H1 (cell line): Measurements from ENCODE around the gene TOM1L2. TPM values are rescaled to one million over a fixed set of nuclear protein-coding genes. Genes with fewer than 3 reads are reported as not detected.

Experiments used
- CTCF ChIA-PET: fragments of 300-600 bp; sonication (Branson Sonifier 250); formaldehyde crosslinking; loops from one replicate; lab custom pipeline; 2021; ENCODE audit not compliant: partially characterized antibody; lab: Charles Lee
- POLR2A ChIA-PET: fragments of 300-600 bp; sonication (Branson Sonifier 250); formaldehyde crosslinking; loops from one replicate; lab custom pipeline; 2021; ENCODE audit warnings: inconsistent platforms; ENCODE audit not compliant: partially characterized antibody; lab: Charles Lee
- DNase-seq, 2 experiments: peaks; one replicate each; pipeline versions ENCODE4 v3.0.0 to v3.0.0-alpha.2; 2010 to 2022; ENCODE audit warnings: low spot score in 2 of 2, low read depth in 1 of 2, mixed read lengths in 1 of 2
- FAIRE-seq: peaks from 2 replicates; lab custom pipeline; 2011; peaks lifted over from hg19 to GRCh38; lab: Jason Lieb, UNC
- H2AFZ ChIP-seq: 2 replicates; pipeline ENCODE4 v1.8.1; 2012; ENCODE audit warnings: low read length, inconsistent platforms
- H2AK5ac ChIP-seq: 2 replicates; pipeline ENCODE4 v1.6.1; 2013; ENCODE audit warnings: low read depth, low read length
- H2BK120ac ChIP-seq: replicated peaks from 2 replicates; pipeline ENCODE3; 2013; ENCODE audit warnings: low read depth, low read length, inconsistent platforms
- H2BK12ac ChIP-seq: 2 replicates; pipeline ENCODE4 v1.6.1; 2013; ENCODE audit warnings: low read depth, low read length
- H2BK15ac ChIP-seq: 2 replicates; pipeline ENCODE4 v1.6.1; 2013; ENCODE audit warnings: low read length
- H2BK20ac ChIP-seq: 2 replicates; pipeline ENCODE4 v1.6.1; 2013; ENCODE audit warnings: low read length
- H2BK5ac ChIP-seq: 2 replicates; pipeline ENCODE4 v1.6.1; 2013; ENCODE audit warnings: low read depth, low read length
- H3K14ac ChIP-seq: 2 replicates; pipeline ENCODE4 v1.6.1; 2013; ENCODE audit warnings: inconsistent platforms; ENCODE audit not compliant: insufficient read length
- H3K18ac ChIP-seq: 2 replicates; pipeline ENCODE4 v1.6.1; 2013; ENCODE audit warnings: low read length; ENCODE audit errors: extremely low read depth
- H3K23ac ChIP-seq: 2 replicates; pipeline ENCODE4 v1.6.1; 2013; ENCODE audit warnings: inconsistent platforms; ENCODE audit not compliant: insufficient read length
- H3K23me2 ChIP-seq: 2 replicates; pipeline ENCODE4 v1.6.1; 2013; ENCODE audit warnings: low read depth, low read length
- H3K27ac ChIP-seq: 2 replicates; pipeline ENCODE4 v1.6.1; 2011; ENCODE audit warnings: low read depth, low read length, inconsistent platforms
- H3K27me3 ChIP-seq, 4 experiments: replicated peaks in 1 of 4; 1 replicate in 1 of 4; 2 replicates in 3 of 4; pipeline versions ENCODE4 v1.6.1 to v1.8.1; 2011 to 2013; ENCODE audit warnings: low read length in 3 of 4, mild to moderate bottlenecking in 3 of 4, inconsistent platforms in 2 of 4, mixed read lengths in 2 of 4, moderate library complexity in 1 of 4; ENCODE audit not compliant: control insufficient read depth in 3 of 4, insufficient read depth in 3 of 4; ENCODE audit errors: extremely low read depth in 1 of 4
- H3K36me3 ChIP-seq, 4 experiments: 2 replicates each; pipeline versions ENCODE4 v1.6.1 to v1.8.1; 2011 to 2013; ENCODE audit warnings: mild to moderate bottlenecking in 4 of 4, low read length in 3 of 4, moderate library complexity in 2 of 4, control low read depth in 1 of 4, inconsistent platforms in 1 of 4; ENCODE audit not compliant: insufficient read depth in 4 of 4, control insufficient read depth in 2 of 4
- H3K4ac ChIP-seq: replicated peaks from 2 replicates; pipeline ENCODE3; 2013; ENCODE audit warnings: low read length, low read depth, mixed read lengths, inconsistent platforms; ENCODE audit not compliant: insufficient read length
- H3K4me1 ChIP-seq, 4 experiments: replicated peaks in 1 of 4; 1 replicate in 1 of 4; 2 replicates in 3 of 4; pipeline versions ENCODE4 v1.6.1 to v1.8.1; 2011 to 2013; ENCODE audit warnings: low read length in 3 of 4, inconsistent platforms in 2 of 4, mixed read lengths in 1 of 4; ENCODE audit not compliant: insufficient read depth in 4 of 4, control insufficient read depth in 3 of 4
- H3K4me2 ChIP-seq, 2 experiments: 2 replicates each; pipeline versions ENCODE4 v1.6.1 to v1.8.1; 2011 to 2013; ENCODE audit warnings: low read depth in 2 of 2, low read length in 2 of 2, control low read depth in 1 of 2, inconsistent platforms in 1 of 2, mild to moderate bottlenecking in 1 of 2; ENCODE audit not compliant: insufficient read depth in 1 of 2
- H3K4me3 ChIP-seq, 4 experiments: fragments of 200-600, 300-600 bp in 1 of 4; sonication (generic), shearing (Covaris generic), sonication (Bioruptor Twin) in 1 of 4; 2 replicates each; pipeline versions ENCODE4 v1.5.1 to v1.8.1; 2011 to 2016; ENCODE audit warnings: low read length in 4 of 4, low read depth in 3 of 4, control low read depth in 2 of 4, inconsistent platforms in 2 of 4, mild to moderate bottlenecking in 2 of 4, mixed read lengths in 1 of 4, moderate library complexity in 1 of 4; ENCODE audit not compliant: insufficient read depth in 2 of 4; ENCODE audit errors: extremely low read depth in 1 of 4
- H3K56ac ChIP-seq: replicated peaks from 2 replicates; pipeline ENCODE3; 2013; ENCODE audit warnings: low read depth, mild to moderate bottlenecking, mixed read lengths, low read length, inconsistent platforms; ENCODE audit not compliant: insufficient read length
- H3K79me1 ChIP-seq: 2 replicates; pipeline ENCODE4 v1.6.1; 2013; ENCODE audit warnings: low read depth, low read length, control low read depth
- H3K79me2 ChIP-seq, 2 experiments: 2 replicates each; pipeline versions ENCODE4 v1.6.1 to v1.8.1; 2012 to 2013; ENCODE audit warnings: low read length in 2 of 2, mild to moderate bottlenecking in 2 of 2, inconsistent platforms in 1 of 2; ENCODE audit not compliant: insufficient read depth in 2 of 2, control insufficient read depth in 1 of 2
- H3K9ac ChIP-seq, 4 experiments: replicated peaks in 1 of 4; 1 replicate in 1 of 4; 2 replicates in 3 of 4; pipeline versions ENCODE4 v1.6.1 to v1.8.1; 2011 to 2013; ENCODE audit warnings: low read depth in 3 of 4, low read length in 3 of 4, control low read depth in 2 of 4, mild to moderate bottlenecking in 2 of 4, moderate library complexity in 2 of 4, inconsistent platforms in 1 of 4; ENCODE audit errors: extremely low read depth in 1 of 4
- H3K9me3 ChIP-seq, 2 experiments: 2 replicates each; pipeline versions ENCODE4 v1.6.1 to v1.8.1; 2012 to 2013; ENCODE audit warnings: mild to moderate bottlenecking in 2 of 2, moderate library complexity in 2 of 2, control low read depth in 1 of 2, inconsistent platforms in 1 of 2, low read depth in 1 of 2, low read length in 1 of 2, mixed read lengths in 1 of 2; ENCODE audit not compliant: insufficient read depth in 2 of 2
- H4K20me1 ChIP-seq, 2 experiments: replicated peaks in 1 of 2; 2 replicates each; pipeline versions ENCODE3 to v1.8.1; 2011 to 2013; ENCODE audit warnings: inconsistent platforms in 2 of 2, low read length in 2 of 2, mild to moderate bottlenecking in 1 of 2; ENCODE audit not compliant: insufficient read depth in 2 of 2, control insufficient read depth in 1 of 2
- H4K5ac ChIP-seq: 2 replicates; pipeline ENCODE4 v1.6.1; 2013; ENCODE audit warnings: low read length, low read depth, mixed read lengths, inconsistent platforms; ENCODE audit not compliant: insufficient read length
- H4K8ac ChIP-seq: 2 replicates; pipeline ENCODE4 v1.8.0; 2013; ENCODE audit warnings: mild to moderate bottlenecking, moderate library complexity, low read length, inconsistent platforms; ENCODE audit not compliant: insufficient read depth; ENCODE audit errors: extremely low read depth
- H4K91ac ChIP-seq: replicated peaks from 2 replicates; pipeline ENCODE3; 2013; ENCODE audit warnings: low read length, mixed read lengths, inconsistent platforms; ENCODE audit not compliant: insufficient read length
- JUN ChIP-seq: IDR thresholded peaks from 2 replicates; pipeline ENCODE4 v1.6.1; 2011; ENCODE audit warnings: low read depth, mild to moderate bottlenecking, improper control_type of control experiment, low read length
- WGBS, 2 experiments: shearing (Covaris generic) in 1 of 2; methylation state at CpG; one replicate each; pipeline versions ENCODE4 v1.1.6 to v1.1.7; 2013 to 2015; ENCODE audit warnings: low lambda C conversion rate in 2 of 2, mixed read lengths in 2 of 2, inconsistent platforms in 1 of 2, low coverage in 1 of 2, missing lambda C conversion rate in 1 of 2; ENCODE audit not compliant: insufficient replicate concordance in 2 of 2, insufficient coverage in 1 of 2, insufficient read length in 1 of 2; ENCODE audit errors: extremely low coverage in 1 of 2, missing lambda C conversion rate in 1 of 2; 5-methylcytosine and 5-hydroxymethylcytosine counted together
- polyA plus RNA-seq, 7 experiments: library from polyadenylated mRNA; depleted of rRNA in 3 of 7; stranded (reverse) in 5 of 7; unstranded in 2 of 7; fragments of >200 nt in 5 of 7; fragments of 200-250 nt in 2 of 7; gene quantifications; 1 replicate in 5 of 7; 2 replicates in 1 of 7; 4 replicates in 1 of 7; pipeline versions ENCODE4 v1.2.1 to v1.2.3, GENCODE V29; 2011 to 2013; ENCODE audit warnings: missing spikeins in 2 of 7, mixed read lengths in 2 of 7
- total RNA-seq: library from RNA; stranded (reverse); fragmentation: NEBNext Ultra II Directional; extraction: Animal tissue kit (Norgen Biotek cat#: 25700); gene quantifications from 2 replicates; pipeline ENCODE4 v1.2.1, GENCODE V29; 2021
- TF ChIP-seq, protein P1 (sequence below): IDR thresholded peaks from 2 replicates; pipeline ENCODE4 v1.6.1; 2012; ENCODE audit warnings: inconsistent platforms

TOM1L2 gene
- total and polyA plus RNA-seq, 2 of the 8 experiments (the other 6 are each of a cell fraction or from before 2014, with no cell fraction given), result 2.0 to 3.4 TPM

DNA sequence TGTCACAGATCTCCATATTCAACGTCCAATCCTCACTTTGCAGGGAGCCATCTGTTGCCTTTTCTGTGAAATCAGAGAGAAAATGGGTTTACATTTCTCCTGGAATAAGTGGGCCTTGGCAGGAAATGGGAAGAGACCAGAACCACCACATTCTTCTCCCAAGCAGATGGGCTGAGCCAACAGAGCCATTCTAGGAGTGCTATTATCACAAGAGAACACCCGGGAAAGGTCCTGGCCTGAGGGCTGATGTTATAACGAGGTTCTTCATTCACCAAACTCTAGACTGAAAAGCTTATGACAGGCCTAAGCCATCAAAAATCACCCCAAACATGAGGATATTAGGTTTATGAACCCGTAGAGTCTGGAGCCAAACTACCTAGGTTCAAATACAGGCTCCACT, 64.7 kb downstream of the TOM1L2 start:
- 89% methylated on average over 4 of the region's 4 CpGs; no CpG with 5 or more reads in 1 of the 2 experiments for WGBS, 2 experiments
- H3K9ac ChIP-seq, result no peak overlapping the region
- H3K27me3 ChIP-seq, result no peaks in the 10 kb centered on the region
- H3K4ac ChIP-seq, result no peak overlapping the region
- H2BK12ac ChIP-seq, result no peak overlapping the region
- no peaks in the 10 kb centered on the region for H3K79me1 ChIP-seq
- H3K4me2 ChIP-seq, result no peak overlapping the region
- H3K4me1 ChIP-seq, result peaks cover 0 to 8% (median 4%) of the 10 kb centered on the region in 4 experiments; a peak in 3 of 7 replicates
- no peak overlapping the region for H4K8ac ChIP-seq
- POLR2A ChIA-PET, result interaction anchor here (1.0 kb wide), 1 partner anchor 12 kb away, joined by 3 read pairs; no protein-coding TSS in a partner anchor
- no peak overlapping the region for H2BK20ac ChIP-seq
- no peak for TF ChIP-seq JUN
- TF ChIP-seq, protein P1, sequence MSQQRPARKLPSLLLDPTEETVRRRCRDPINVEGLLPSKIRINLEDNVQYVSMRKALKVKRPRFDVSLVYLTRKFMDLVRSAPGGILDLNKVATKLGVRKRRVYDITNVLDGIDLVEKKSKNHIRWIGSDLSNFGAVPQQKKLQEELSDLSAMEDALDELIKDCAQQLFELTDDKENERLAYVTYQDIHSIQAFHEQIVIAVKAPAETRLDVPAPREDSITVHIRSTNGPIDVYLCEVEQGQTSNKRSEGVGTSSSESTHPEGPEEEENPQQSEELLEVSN, result no peak
- TF ChIP-seq, all 59 proteins: peak for 0
- Histone ChIP-seq H4K20me1 (no peaks in the 10 kb centered on the region), H3K4me3 (no peak overlapping the region), H3K14ac (no peak overlapping the region), H3K79me2 (no peaks in the 10 kb centered on the region), H2BK15ac (no peak overlapping the region), H3K27ac (no peak overlapping the region), H3K36me3 (no peaks in the 10 kb centered on the region), H2BK5ac (no peak overlapping the region), H4K91ac (no peak overlapping the region), H3K9me3 (no peaks in the 10 kb centered on the region), H3K23me2 (no peaks in the 10 kb centered on the region), H2AFZ (no peak overlapping the region), H2BK120ac (no peak overlapping the region), H4K5ac (no peak overlapping the region), H3K56ac (no peak overlapping the region), H3K23ac (no peak overlapping the region), H3K18ac (no peak overlapping the region), H2AK5ac (no peak overlapping the region)
- FAIRE-seq (no peak), DNase-seq (no peak)
- CTCF ChIA-PET, result interaction anchor here (0.7 to 3.4 kb wide), 10 partner anchors 10 to 101 kb away, joined by 3 to 18 read pairs (median 3); no protein-coding TSS in a partner anchor
